Fibroblast of lung (primary cell): Measurements from ENCODE around the gene RPS19BP1. TPM values are rescaled to one million over a fixed set of nuclear protein-coding genes. Genes with fewer than 3 reads are reported as not detected.
A peak's percentile ranks its signal among the peaks of the same experiment; 100 is the strongest.

ENCODE experiments used
- DNase-seq, 2 donors: peaks; one replicate each; pipeline versions ENCODE4 v3.0.0 to v3.0.0-alpha.2; 2010; ENCODE audit warnings: low read depth in 2 of 2
- H2AFZ ChIP-seq: 2 replicates; pipeline ENCODE4 v1.5.1; 2012; ENCODE audit warnings: low read length, control low read depth, inconsistent platforms
- H3K27ac ChIP-seq: 2 replicates; pipeline ENCODE4 v1.5.1; 2011; ENCODE audit warnings: low read length, control low read depth; ENCODE audit not compliant: insufficient read depth
- H3K27me3 ChIP-seq: 2 replicates; pipeline ENCODE4 v1.5.1; 2011; ENCODE audit warnings: mild to moderate bottlenecking, low read length; ENCODE audit not compliant: control insufficient read depth, insufficient read depth
- H3K36me3 ChIP-seq: 2 replicates; pipeline ENCODE4 v1.5.1; 2011; ENCODE audit warnings: low read length; ENCODE audit not compliant: control insufficient read depth, insufficient read depth
- H3K4me1 ChIP-seq: 2 replicates; pipeline ENCODE4 v1.5.1; 2011; ENCODE audit warnings: low read length; ENCODE audit not compliant: control insufficient read depth, insufficient read depth; ENCODE audit errors: extremely low read depth
- H3K4me2 ChIP-seq: 2 replicates; pipeline ENCODE4 v1.5.1; 2011; ENCODE audit warnings: low read length, control low read depth; ENCODE audit not compliant: insufficient read depth; ENCODE audit errors: extremely low read depth
- H3K4me3 ChIP-seq, 4 experiments: fragments of 200-600 bp in 1 of 4; sonication (generic) in 1 of 4; replicated peaks in 1 of 4; 2 replicates each; pipeline ENCODE4 v1.5.1; 2011 to 2016; ENCODE audit warnings: low read length in 4 of 4, low read depth in 3 of 4, mild to moderate bottlenecking in 3 of 4, control low read depth in 2 of 4, inconsistent platforms in 1 of 4, mixed read lengths in 1 of 4; ENCODE audit not compliant: insufficient read depth in 1 of 4; ENCODE audit errors: control extremely low read depth in 1 of 4
- H3K79me2 ChIP-seq: 2 replicates; pipeline ENCODE4 v1.5.1; 2012; ENCODE audit warnings: mild to moderate bottlenecking, low read length, inconsistent platforms; ENCODE audit not compliant: control insufficient read depth, insufficient read depth
- H3K9ac ChIP-seq: 2 replicates; pipeline ENCODE4 v1.5.1; 2011; ENCODE audit warnings: mild to moderate bottlenecking, low read length, control low read depth; ENCODE audit not compliant: insufficient read depth
- H3K9me3 ChIP-seq: 2 replicates; pipeline ENCODE4 v1.5.1; 2012; ENCODE audit warnings: low read depth, low read length; ENCODE audit not compliant: control insufficient read depth, insufficient read depth
- H4K20me1 ChIP-seq: 2 replicates; pipeline ENCODE4 v1.5.1; 2011; ENCODE audit warnings: low read length; ENCODE audit not compliant: control insufficient read depth, insufficient read depth; ENCODE audit errors: extremely low read depth
- EZH2 ChIP-seq: IDR thresholded peaks from 2 replicates; pipeline ENCODE4 v1.5.1; 2012; ENCODE audit warnings: low read length, control low read depth, mild to moderate bottlenecking; ENCODE audit errors: missing control alignments
- polyA plus RNA-seq, 2 donors: library from polyadenylated mRNA; depleted of rRNA in 1 of 2; stranded (reverse) in 1 of 2; unstranded in 1 of 2; fragments of >200 nt; gene quantifications; 2 replicates each; pipeline ENCODE4 v1.2.1, GENCODE V29; 2011 to 2012; ENCODE audit warnings: missing spikeins in 1 of 2
- total RNA-seq: library from RNA; depleted of rRNA; stranded (reverse); fragments of >200 nt; gene quantifications from 2 replicates; pipeline ENCODE4 v1.2.1, GENCODE V29; 2014
- TF ChIP-seq, protein P1 (sequence below), 2 donors: IDR thresholded peaks in 1 of 2; conservative IDR thresholded peaks in 1 of 2; 1 replicate in 1 of 2; 2 replicates in 1 of 2; pipeline ENCODE4 v1.5.1; 2011 to 2012; ENCODE audit warnings: low read length in 2 of 2, control low read depth in 1 of 2, inconsistent platforms in 1 of 2, low read depth in 1 of 2, mild to moderate bottlenecking in 1 of 2

RPS19BP1 gene
- total and polyA plus RNA-seq, 2 donors (not counting 1 experiment from before 2014, with no cell fraction given), result 41.6 to 44.3 TPM

DNA sequence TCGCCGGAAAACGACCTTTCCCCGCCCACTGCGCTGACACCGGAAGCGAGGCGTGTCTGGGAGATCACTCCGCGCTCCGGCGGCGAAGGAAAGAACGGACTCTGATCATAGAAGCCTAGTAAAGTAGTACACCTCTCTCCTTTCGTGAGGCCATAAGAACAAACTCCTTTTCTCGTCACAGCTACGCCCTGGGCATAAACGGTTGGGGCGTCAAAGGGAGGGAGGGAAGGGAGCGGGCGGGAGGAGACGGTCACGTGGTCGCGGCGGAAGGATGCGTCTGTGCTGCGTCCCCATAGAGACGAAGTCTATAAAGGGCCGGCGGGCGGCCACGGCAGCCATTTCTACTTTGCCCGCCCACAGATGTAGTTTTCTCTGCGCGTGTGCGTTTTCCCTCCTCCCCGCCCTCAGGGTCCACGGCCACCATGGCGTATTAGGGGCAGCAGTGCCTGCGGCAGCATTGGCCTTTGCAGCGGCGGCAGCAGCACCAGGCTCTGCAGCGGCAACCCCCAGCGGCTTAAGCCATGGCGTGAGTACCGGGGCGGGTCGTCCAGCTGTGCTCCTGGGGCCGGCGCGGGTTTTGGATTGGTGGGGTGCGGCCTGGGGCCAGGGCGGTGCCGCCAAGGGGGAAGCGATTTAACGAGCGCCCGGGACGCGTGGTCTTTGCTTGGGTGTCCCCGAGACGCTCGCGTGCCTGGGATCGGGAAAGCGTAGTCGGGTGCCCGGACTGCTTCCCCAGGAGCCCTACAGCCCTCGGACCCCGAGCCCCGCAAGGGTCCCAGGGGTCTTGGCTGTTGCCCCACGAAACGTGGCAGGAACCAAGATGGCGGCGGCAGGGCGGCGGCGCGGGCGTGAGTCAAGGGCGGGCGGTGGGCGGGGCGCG, 12.1 kb downstream of the RPS19BP1 start, which contains the start of gene ATF4:
Gene ATF4, plus strand, starts transcription at position 337 of the 880 bp plus-strand sequence. CDS start 884 bp downstream, outside the sequence.
- Histone ChIP-seq H3K79me2 (peaks cover 43% of the 10 kb centered on the region), H2AFZ (peak within 1 kb of the TSS; percentile 78), H3K4me3 (peak within 1 kb of the TSS; percentile 70 to 99 (median 90)), H3K36me3 (peaks cover 25% of the 10 kb centered on the region), H4K20me1 (peaks cover 3% of the 10 kb centered on the region), H3K9ac (peak within 1 kb of the TSS; percentile 99), H3K9me3 (no peaks in the 10 kb centered on the region), H3K4me1 (peaks cover 7% of the 10 kb centered on the region), H3K27ac (peak within 1 kb of the TSS; percentile 98), H3K4me2 (peak within 1 kb of the TSS; percentile 92), H3K27me3 (no peaks in the 10 kb centered on the region)
- DNase-seq, result peak; percentile 100
- no peak for TF ChIP-seq EZH2
- TF ChIP-seq, protein P1, sequence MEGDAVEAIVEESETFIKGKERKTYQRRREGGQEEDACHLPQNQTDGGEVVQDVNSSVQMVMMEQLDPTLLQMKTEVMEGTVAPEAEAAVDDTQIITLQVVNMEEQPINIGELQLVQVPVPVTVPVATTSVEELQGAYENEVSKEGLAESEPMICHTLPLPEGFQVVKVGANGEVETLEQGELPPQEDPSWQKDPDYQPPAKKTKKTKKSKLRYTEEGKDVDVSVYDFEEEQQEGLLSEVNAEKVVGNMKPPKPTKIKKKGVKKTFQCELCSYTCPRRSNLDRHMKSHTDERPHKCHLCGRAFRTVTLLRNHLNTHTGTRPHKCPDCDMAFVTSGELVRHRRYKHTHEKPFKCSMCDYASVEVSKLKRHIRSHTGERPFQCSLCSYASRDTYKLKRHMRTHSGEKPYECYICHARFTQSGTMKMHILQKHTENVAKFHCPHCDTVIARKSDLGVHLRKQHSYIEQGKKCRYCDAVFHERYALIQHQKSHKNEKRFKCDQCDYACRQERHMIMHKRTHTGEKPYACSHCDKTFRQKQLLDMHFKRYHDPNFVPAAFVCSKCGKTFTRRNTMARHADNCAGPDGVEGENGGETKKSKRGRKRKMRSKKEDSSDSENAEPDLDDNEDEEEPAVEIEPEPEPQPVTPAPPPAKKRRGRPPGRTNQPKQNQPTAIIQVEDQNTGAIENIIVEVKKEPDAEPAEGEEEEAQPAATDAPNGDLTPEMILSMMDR (conservative IDR thresholded peaks at IDR 0.05 in 1 of 2, IDR thresholded peaks at IDR 0.05 in 1 of 2; ENCODE audit: low read depth in 1 of 2, low read length in 2 of 2), result no peak

DNA sequence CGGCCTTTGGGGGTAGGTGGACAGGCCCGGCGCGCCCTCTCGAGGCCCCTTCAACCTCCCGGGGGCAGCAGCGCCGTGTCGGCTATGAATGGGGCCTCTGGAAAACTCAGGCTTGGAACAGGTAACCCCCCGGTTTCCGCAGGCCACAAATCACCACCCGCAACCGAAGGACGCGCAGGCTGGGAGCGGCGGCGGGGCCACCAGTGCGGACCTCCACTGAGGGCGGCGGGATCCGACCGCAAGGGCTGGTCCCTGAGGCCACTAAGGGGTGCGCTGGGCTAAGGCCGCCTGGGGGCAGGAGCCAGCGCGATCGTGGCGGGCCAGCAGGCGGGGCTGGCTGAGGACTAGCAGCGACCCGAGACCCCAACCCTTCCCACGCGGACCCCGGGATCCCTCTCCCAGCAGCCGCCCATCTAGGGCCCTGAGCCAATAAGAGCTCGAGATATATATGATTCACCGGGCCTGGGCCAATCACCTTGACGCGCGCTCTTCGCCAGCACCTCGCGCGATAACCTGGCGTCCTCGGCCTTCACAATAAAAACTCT, 12.8 kb downstream of the RPS19BP1 start:
- peak; percentile 58 to 62 for DNase-seq
- Histone ChIP-seq H2AFZ (no peak overlapping the region), H3K4me2 (peak overlapping the region; percentile 84), H3K4me1 (peaks cover 7% of the 10 kb centered on the region), H3K4me3 (peak overlapping the region; percentile 70 to 99 (median 90)), H3K9me3 (no peaks in the 10 kb centered on the region), H3K36me3 (peaks cover 27% of the 10 kb centered on the region), H3K27ac (peak overlapping the region; percentile 98), H4K20me1 (peaks cover 3% of the 10 kb centered on the region), H3K79me2 (peaks cover 44% of the 10 kb centered on the region), H3K27me3 (no peaks in the 10 kb centered on the region), H3K9ac (peak overlapping the region; percentile 99)
- TF ChIP-seq EZH2, result no peak
- TF ChIP-seq, protein P1 (conservative IDR thresholded peaks at IDR 0.05 in 1 of 2, IDR thresholded peaks at IDR 0.05 in 1 of 2; ENCODE audit: low read depth in 1 of 2, low read length in 2 of 2), result peak in 1 of 2 donors; percentile 11

DNA sequence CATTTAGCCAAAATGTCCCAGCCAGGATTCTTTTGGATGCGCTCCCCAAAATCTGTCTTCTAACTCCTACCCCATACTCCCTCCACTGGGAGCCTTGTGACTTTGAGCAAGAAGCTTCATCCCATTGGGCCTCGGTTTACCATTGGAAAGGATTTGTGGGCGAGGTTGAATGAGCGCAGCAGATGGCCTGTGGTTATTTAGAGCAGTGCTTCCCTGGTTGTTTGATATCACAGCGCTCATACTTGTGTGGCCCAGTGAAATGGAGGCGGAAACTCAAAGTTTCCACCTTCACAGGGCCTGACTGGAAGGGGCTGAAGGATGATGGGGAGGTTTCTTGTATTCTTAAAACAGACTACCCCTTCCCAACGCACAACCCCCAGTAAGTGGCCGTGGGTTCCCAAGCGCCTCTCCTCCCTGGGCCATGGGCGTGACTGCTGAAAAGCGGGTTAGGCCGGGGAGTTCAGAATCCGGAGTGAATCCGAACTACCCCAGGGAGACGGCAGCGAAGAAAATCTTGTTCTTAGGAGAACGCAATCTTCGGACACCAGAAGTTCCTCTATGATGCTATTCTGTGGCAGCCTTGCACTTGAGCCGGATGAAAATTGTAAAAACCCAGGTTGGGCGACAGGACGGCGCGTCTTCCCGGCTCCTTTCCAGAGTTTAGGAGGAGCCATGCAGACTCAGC, 13.4 kb downstream of the RPS19BP1 start:
- peak; percentile 46 for DNase-seq
- Histone ChIP-seq H4K20me1 (peaks cover 3% of the 10 kb centered on the region), H3K27ac (peak overlapping the region; percentile 98), H3K27me3 (no peaks in the 10 kb centered on the region), H3K79me2 (peaks cover 38% of the 10 kb centered on the region), H3K4me2 (peak overlapping the region; percentile 84), H3K36me3 (peaks cover 23% of the 10 kb centered on the region), H3K4me3 (peak overlapping the region; percentile 70 to 99 (median 90)), H3K9me3 (no peaks in the 10 kb centered on the region), H3K4me1 (peaks cover 5% of the 10 kb centered on the region), H2AFZ (peak overlapping the region; percentile 7), H3K9ac (peak overlapping the region; percentile 99)
- TF ChIP-seq, protein P1 (conservative IDR thresholded peaks at IDR 0.05 in 1 of 2, IDR thresholded peaks at IDR 0.05 in 1 of 2; ENCODE audit: low read depth in 1 of 2, low read length in 2 of 2), result no peak
- TF ChIP-seq EZH2, result no peak
